HS-27A (cell line): ENCODE measurements around the gene KLHL2.
"Not testable (repeated sequence)": the region's sequence is repeated elsewhere in the genome, so short reads cannot be mapped to it uniquely, and the experiment has no call there.

Source experiments
- DNase-seq: peaks from one replicate; pipeline ENCODE4 v3.0.0-alpha.2; 2012; ENCODE audit warnings: low read depth, missing footprints

The KLHL2 gene

GRCh38 chr4:165232623-165233433 is 25.5 kb downstream of the KLHL2 start:
- DNase-seq, result not testable (repeated sequence)

GRCh38 chr4:165234766-165235165 is 27.4 kb downstream of the KLHL2 start:
- DNase-seq, result no peak

GRCh38 chr4:165236852-165237251 is 29.5 kb downstream of the KLHL2 start:
- DNase-seq, result not testable (repeated sequence)

DNA sequence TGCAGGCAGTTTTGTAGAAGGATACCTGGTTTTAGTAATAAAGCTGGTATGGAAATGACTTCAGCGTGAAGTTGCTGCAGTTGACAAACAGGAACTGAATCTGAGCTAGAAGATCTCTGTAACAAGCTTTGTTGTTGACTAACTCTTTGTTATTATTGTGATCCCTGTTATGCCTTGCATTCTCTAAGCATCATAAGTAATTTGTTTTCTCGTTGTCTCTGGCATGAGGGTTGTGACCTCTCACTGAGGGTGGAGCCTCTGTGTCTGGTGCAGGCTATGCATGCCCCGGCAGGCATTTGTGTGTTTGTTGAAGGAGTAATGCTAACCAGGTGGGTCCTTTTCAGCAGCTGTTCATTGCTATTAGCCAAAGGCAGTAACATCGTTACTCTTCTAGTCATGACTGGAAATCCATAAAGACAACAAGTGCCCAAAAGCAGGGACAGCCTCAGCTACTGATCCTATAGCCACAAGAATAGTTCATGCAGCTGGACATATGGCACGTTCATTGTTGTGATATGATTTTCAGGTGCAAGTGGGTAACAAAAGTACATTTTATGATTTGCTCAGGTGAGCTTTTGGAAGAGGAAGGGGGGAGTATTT is 30.8 kb downstream of the KLHL2 start:
- not testable (repeated sequence) for DNase-seq

DNA sequence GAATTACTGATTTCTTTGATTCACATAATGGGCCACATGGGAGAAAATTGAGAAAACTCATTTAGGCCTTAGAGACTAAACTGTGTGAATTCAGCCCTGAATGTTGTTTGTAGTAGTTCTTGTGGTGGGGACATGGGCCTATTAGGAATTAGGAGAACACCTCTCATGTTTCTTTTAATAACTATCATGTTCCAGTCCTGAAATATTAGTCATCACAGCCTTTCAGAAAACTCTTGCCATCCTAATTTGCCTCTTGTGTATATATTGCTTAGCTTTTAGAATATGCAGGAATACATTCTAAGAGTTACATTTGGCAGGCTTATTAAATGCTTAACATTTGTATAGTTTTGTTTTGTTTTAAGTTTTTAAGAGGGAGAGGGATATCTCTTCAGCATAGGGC is 33.4 kb downstream of the KLHL2 start:
- not testable (repeated sequence) for DNase-seq

DNA sequence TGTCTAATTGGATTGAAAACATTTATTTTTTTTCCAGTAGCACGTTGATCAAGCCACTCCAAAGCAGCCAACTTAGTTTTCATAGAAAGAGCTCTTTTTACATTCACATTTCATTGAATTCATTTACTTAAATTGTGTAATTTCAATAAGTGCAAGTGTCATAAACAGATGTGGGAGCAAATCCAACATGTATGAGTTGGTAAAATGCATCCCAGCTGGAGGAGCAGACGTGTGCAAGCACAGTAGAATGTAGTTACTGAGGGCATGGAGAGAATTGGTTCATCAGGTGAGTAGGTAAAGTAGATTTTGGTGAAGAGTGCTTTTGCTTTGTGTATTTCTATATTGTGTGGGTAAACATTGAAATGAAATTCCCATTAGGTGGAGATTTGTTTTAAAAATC is 36.8 kb downstream of the KLHL2 start:
- not testable (repeated sequence) for DNase-seq

- not testable (repeated sequence) for DNase-seq
These were observed 37.3 kb downstream of the KLHL2 start for GRCh38 chr4:165244587-165245186.

DNA sequence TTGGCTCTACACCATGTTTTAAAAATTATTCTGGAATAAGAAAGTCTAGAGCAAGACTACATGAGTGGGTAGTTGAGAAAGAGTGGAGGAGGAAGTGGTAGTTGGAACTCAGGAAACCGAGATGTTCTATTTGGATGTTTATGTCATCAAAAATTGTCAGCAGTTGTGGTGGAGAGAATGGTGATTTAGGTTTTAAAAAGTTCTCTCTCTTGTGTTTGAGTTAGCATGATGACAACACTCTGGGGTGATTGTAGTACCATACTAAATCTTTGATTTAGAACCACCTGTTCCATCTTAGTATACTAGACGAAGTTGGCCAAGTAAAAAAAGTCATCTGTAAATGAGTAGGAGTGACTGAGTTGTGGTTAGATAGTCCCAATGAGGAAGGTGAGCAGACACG is 40.7 kb downstream of the KLHL2 start:
- no peak for DNase-seq

GRCh38 chr4:165248904-165249303 is 41.5 kb downstream of the KLHL2 start:
- DNase-seq, result not testable (repeated sequence)

GRCh38 chr4:165254771-165255170 is 47.4 kb downstream of the KLHL2 start:
- not testable (repeated sequence) for DNase-seq

- DNase-seq, result not testable (repeated sequence)
These were observed 48.1 kb downstream of the KLHL2 start for GRCh38 chr4:165255439-165255838.

- not testable (repeated sequence) for DNase-seq
These were observed 48.8 kb downstream of the KLHL2 start for GRCh38 chr4:165256074-165256659.

GRCh38 chr4:165259776-165260175 is 52.4 kb downstream of the KLHL2 start:
- DNase-seq, result not testable (repeated sequence)

- DNase-seq, result not testable (repeated sequence)
These were observed 54.9 kb downstream of the KLHL2 start for GRCh38 chr4:165262306-165262705.

DNA sequence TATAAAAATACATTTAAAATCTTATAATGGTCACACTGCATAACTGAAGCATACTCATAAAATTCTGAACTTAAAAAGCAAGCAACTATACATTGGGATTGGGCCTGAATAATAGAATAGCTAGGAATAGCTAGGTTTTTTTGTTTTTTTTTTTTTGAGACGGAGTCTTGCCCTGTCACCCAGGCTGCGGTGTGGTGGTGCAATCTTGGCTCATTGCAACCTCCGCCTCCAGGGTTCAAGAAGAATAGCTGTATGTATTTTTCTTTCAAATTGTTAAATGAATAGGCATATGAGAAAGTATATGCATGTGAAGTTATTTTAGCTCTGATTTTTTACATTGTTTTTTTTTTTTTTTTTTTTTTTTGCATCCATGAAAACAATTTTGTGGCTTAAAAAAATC is 56.1 kb downstream of the KLHL2 start:
- DNase-seq, result not testable (repeated sequence)

DNA sequence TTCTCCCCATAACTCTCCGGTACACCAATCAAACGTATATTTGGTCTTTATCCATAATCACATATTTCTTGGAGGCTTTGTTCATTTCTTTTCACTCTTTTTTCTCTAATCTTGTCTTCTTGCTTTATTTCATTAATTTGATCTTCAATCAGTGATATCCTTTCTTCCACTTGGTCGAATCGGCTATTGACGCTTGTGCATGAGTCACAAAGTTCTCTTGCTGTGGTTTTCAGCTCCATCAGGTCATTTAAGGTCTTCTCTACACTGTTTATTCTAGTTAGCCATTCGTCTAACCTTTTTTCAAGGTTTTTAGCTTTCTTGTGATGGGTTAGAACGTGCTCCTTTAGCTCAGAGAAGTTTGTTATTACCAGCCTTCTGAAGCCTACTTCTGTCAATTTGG is 62.6 kb downstream of the KLHL2 start:
- DNase-seq, result not testable (repeated sequence)

DNA sequence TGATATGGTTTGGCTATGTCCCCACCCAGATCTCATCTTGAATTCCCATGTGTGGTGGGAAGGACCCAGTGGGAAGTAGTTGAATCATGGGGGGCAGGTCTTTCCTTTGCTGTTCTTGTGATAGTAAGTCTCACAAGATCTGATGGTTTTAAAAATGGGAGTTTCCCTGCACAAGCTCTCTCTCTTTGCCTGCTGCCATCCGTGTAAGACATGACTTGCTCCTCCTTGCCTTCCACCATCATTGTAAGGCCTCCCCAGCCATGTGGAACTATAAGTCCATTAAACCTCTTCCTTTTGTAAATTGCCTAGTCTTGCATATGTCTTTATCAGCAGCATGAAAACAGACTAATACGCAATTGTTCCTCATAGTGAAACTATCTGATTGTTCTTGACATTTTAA is 66.1 kb downstream of the KLHL2 start:
- DNase-seq, result not testable (repeated sequence)

DNA sequence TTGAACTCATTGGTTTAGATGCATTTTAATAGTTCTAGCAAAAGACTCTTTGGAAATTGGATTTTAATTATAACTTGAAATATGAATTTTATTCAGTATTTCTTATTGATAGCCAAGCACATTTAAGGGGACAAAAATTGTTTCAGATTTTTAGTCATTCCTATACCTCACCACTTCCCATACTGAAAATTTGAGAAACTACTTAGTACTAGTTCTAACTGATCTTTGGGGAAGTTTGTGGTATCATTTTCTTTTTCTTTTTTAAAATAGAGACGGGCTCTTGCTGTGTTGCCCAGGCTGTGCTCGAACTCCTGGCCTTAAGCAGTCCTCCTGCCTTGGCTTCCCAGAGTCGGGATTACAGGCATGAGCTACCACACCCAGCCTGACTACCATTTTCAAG is 68.0 kb downstream of the KLHL2 start:
- not testable (repeated sequence) for DNase-seq

DNA sequence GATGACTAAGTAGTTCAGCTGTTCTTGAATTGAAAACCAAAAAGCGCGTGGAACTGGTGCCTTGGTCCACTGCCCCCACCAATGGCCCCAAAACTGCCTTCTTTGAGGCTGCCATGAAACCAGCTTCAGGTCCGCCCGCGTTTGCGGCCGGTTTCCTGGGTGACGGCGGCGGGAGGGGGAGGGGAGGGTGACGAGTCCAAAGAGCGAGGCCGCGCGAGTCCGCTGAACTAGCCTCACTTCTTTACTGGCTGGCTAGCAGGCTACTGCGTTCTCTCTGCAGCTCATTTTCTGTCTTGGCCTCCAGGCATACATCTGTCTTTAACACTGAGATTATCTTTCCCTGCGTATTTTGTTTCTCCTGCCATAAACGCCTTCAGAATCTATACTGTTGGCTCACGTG is 72.2 kb downstream of the KLHL2 start:
- DNase-seq, result not testable (repeated sequence)

DNA sequence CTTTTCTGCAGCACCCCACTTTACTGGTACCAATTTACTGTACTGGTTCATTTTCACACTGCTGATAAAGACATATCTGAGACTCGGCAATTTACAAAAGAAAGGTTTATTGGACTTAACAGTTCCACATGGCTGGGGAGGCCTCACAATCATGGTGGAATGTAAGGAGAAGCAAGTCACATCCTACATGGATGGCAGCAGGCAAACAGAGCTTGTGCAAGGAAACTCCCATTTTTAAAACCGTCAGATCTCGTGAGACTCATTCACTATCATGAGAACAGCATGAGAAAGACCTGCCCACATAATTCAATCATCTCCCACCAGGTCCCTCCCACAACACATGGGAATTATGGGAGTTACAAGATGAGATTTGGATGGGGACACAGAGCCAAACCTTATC is 77.3 kb downstream of the KLHL2 start:
- not testable (repeated sequence) for DNase-seq

DNA sequence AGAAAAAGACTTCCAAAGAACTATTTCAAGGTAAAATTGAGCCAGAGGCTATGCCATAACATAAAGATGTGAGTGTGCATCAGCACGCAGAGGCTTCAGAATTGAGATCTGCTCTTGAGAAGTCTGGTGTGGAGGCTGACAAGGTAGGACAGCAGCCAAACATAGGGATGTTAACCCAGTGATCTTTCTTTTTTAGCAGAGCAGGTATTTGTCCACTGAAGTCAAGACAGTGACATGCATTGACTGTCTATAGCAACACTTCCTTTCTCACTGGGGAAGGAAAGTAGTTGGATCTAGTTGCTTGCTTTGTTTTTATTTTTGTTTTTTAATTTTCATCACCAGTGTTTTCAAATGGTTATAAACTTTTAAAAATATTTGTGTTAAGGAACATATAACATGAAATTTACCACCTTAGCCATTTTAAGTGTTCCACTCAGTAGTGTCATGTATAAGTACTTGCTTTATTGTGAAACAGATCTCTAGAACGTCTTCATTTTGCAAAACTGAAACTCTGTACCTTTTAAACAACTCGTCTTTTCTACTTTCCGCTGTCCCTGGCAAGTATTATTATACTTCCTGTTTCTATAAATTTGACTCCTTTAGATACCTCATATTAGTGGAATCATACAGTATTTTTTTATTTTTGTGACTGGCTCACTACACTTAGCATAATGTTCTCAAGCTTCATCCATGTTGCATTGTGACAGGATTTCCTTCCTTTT is 79.4 kb downstream of the KLHL2 start:
- DNase-seq, result not testable (repeated sequence)

GRCh38 chr4:165288226-165288625 is 80.9 kb downstream of the KLHL2 start:
- no peak for DNase-seq
